GM08714 (cell line): ENCODE measurements around the gene ZNF700.
"Not testable (repeated sequence)": the region's sequence is repeated elsewhere in the genome, so short reads cannot be mapped to it uniquely, and the experiment has no call there.

ENCODE experiments used
- H3K4me3 ChIP-seq: fragments of 200-500 bp; sonication (Bioruptor generic); 2 replicates; pipeline ENCODE4 v1.5.1; 2014; ENCODE audit warnings: mild to moderate bottlenecking, low read length, inconsistent platforms
- ZNF274 ChIP-seq: IDR thresholded peaks from 2 replicates; pipeline ENCODE4 v1.6.1; 2012; ENCODE audit warnings: mild to moderate bottlenecking, low read depth, low read length

ZNF700 gene

DNA sequence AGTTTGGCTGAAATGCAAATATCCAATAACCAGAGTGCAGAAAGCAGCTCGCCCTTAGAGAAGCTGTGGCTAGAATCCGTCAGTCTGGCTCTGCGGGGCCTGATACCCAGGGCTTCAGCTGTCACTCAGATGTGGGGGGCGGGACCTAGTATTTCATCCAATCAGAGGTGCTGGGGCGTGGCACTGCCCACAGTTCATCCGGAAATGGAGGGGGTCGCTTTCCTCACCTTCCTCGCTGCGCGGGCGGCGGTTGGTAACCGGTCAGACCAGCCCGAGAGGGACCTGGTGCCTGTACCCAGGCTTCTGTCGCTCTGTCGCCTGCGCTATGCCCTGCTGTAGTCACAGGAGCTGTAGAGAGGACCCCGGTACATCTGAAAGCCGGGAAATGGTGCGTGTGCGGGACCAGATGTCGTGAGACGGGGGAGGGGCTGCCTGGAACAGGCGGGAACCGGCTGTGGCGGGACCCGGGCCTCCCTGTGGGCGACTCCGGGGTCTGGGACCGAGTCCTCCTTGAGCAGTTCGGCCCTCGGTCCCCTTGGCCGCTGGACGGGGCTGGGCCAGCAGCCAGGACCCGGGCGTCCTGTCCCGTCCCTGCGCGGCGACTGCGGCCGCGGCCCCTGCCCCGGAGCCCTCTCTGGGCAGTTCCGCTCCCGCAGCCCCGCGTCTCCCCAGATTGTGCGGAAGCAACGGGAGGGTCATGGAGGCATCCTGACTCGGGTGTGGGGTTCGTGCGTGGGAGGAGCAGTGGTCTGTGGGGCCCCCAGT, at the start of gene ZNF700:
ZNF700 (plus strand) TSS at position 222 of the 765 bp plus-strand sequence; CDS start at position 326, 104 bp downstream.
- peak within 1 kb of the TSS; percentile 70 for H3K4me3 ChIP-seq
- TF ChIP-seq ZNF274: no peak

- H3K4me3 ChIP-seq: not testable (repeated sequence)
These were observed 45.1 kb upstream of the ZNF700 start for GRCh38 chr19:11879687-11880266.

DNA sequence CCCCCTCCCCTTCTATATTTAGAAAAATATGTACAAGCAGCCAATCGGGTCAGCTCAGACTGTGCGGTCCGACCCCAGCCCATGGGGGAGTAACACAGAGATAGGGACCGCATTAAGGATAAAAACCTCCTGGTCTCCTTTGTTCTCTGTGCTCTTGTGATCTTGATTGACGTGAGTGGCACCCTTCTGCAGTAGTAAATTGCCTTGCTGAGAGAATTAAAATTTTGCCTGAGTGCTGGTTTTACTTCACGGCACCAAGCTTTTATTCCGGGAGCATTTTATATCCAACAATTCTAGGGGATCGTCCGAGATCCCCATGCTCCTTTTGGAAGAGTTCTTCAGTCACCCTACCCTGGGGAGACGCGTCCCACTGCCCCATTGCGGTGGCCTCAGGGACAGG, 44.3 kb upstream of the ZNF700 start:
- no peak overlapping the region for H3K4me3 ChIP-seq

GRCh38 chr19:11881151-11881800, 43.6 kb upstream of the ZNF700 start:
- no peak overlapping the region for H3K4me3 ChIP-seq
- no peak for TF ChIP-seq ZNF274

More for the DNA sequence above, 44.3 kb upstream of the ZNF700 start:
- TF ChIP-seq ZNF274: no peak

DNA sequence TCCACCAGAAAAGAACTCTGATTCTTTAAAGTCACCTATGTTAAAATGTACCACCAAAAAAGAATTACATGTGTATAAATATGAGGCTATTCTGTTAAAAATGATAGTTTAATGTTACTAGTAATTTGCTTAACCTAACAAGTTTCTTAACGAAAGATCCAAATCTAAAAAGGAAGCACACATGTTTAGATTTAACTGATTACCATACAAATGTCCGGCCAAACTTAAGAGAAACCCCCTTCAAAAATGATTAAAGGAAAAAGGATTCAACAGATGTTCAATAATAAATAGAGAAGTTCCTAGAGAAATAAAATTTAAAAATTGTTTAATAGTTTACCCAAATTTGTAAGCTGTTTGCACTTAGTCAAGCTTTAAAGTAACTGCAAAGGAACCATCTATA, 42.3 kb upstream of the ZNF700 start:
- no peak overlapping the region for H3K4me3 ChIP-seq

DNA sequence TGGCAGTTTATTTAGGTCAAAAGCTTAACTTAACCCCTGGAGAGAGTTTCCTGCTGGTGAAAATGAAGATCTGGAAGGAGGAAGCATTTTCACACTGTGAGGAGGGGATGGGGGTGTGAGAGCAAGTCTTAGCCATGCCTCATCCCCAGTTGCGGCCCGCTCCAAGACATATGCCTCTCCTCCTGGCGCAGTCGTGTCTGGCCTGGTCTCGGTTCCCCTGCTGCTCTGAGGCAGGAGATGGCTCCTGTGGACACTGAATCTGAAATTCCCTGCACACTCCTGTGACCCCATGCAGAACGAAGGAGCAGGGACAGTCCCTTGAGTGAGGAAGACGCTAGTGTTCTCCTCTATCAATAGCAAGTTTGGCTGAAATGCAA, 37.7 kb upstream of the ZNF700 start:
- no peak for TF ChIP-seq ZNF274
- H3K4me3 ChIP-seq: no peak overlapping the region

More for the DNA sequence above, 42.3 kb upstream of the ZNF700 start:
- no peak for TF ChIP-seq ZNF274

DNA sequence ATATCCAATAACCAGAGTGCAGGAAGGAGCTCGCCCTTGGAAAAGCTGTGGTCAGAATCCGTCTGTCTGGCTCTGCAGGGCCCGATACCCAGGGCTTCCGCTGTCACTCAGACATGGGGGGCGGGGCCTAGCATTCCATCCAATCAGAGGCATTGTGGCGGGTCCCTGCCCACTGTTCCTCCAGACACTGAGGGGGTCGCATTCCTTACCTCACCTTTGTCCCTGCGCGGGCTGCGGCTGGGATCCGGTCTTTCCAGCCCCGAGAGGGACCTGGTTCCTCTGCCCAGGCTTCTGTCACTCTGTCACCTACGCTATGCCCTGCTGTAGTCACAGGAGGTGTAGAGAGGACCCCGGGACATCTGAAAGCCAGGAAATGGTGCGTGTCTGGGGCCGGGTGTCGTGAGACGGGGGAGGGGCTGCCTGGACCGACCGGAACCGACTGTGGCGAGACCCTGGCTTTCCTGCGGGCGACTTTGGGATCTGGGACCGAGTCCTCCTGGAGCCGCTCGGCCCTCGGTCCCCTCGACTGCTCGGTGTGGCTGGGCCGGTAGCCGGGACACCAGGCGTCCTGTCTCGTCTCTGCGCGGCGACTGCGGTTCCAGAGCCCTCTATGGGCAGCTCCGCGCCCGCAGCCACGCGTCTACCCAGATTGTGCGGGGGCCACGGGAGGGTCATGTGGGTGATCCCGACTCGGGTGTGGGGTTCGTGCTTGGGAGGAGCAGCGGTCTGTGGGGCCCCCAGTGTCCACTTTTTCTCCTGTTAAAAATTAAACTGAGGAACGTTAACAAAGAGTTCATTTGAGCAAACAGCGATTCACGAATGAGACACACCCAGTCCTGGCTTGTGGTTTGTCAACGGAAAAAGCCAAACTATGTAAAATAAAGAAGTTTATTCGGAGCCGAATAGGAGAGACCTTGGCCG, 37.0 kb upstream of the ZNF700 start, which contains the start of gene ZNF69:
ZNF69 (plus strand) TSS at position 172 of the 921 bp plus-strand sequence; CDS start at position 314, 142 bp downstream.
- H3K4me3 ChIP-seq: peak within 1 kb of the TSS; percentile 54; the same call in 1 of the 2 replicates
- no peak for TF ChIP-seq ZNF274

- H3K4me3 ChIP-seq: not testable (repeated sequence)
These were observed 35.0 kb upstream of the ZNF700 start for GRCh38 chr19:11889901-11890300.

DNA sequence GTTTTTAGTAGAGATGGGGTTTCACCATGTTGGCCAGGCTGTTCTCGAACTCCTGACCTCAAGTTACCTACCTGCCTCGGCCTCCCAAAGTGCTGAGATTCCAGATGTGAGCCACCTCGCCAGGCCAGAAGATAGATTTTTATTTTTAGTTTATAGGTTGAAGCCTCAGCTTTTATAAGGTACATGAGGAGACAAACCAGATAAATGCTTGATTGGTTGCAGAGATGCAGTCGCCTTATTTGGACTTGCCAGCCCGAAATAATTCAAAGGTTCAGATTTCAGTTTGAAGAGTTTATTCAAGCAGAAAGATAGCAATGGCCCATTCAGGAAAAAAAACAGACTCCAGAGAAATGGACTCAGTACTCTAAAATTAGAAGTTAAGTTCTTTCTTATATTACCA, 34.3 kb upstream of the ZNF700 start:
- no peak overlapping the region for H3K4me3 ChIP-seq
- TF ChIP-seq ZNF274: no peak

DNA sequence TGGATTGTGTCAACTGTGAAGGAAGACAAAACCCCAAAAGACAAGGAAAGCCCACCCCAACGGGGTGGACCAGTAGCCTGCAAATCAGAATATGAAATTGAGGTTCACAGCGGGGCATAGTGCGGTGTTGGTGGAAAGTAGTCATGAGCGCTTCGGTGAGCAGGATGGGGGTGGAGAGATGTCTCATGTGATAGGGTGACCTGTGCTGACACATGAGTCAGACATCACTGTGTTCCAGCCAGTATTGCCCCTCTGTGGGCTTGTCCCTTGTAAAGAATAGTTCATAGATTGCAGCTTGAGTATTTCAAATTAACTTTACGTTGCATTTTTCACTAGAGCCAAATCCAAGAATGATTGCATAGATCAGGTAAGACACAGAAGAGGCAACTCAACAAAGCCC, 30.1 kb upstream of the ZNF700 start:
- no peak for TF ChIP-seq ZNF274
- H3K4me3 ChIP-seq: no peak overlapping the region

GRCh38 chr19:11902228-11902627, 22.7 kb upstream of the ZNF700 start:
- no peak for TF ChIP-seq ZNF274
- H3K4me3 ChIP-seq: no peak overlapping the region

GRCh38 chr19:11905928-11906327, 19.0 kb upstream of the ZNF700 start:
- TF ChIP-seq ZNF274: no peak
- H3K4me3 ChIP-seq: no peak overlapping the region

DNA sequence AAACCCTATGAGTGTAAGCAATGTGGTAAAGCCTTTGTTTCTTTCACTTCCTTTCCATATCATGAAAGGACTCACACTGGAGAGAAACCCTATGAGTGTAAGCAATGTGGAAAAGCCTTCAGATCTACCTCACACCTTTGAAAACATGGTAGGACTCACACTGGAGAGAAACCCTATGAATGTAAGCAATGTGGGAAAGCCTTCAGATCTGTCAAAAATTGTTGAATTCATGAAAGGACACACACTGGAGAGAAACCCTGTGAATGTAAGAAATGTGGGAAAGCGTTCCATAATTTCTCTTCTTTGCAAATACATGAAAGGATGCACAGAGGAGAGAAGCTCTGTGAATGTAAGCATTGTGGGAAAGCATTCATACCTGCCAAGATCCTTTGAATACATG, 13.0 kb upstream of the ZNF700 start:
- H3K4me3 ChIP-seq: not testable (repeated sequence)

- H3K4me3 ChIP-seq: not testable (repeated sequence)
These were observed 10.4 kb upstream of the ZNF700 start for GRCh38 chr19:11914417-11915051.
